HepG2 (cell line): ENCODE data around the gene S100A13. TPM values are rescaled to one million over a fixed set of nuclear protein-coding genes. Genes with fewer than 3 reads are reported as not detected.

Source experiments
- BRCA1 ChIP-seq: sonication (generic); formaldehyde crosslinking; IDR thresholded peaks from 2 replicates; pipeline ENCODE4 v1.4.0; 2020; ENCODE audit warnings: missing genetic modification reagents
- GATAD2A ChIP-seq: IDR thresholded peaks from 2 replicates; pipeline ENCODE4 v1.6.1; 2016
- KDM5A ChIP-seq: fragments of 200-600 bp; sonication (generic); IDR thresholded peaks from 2 replicates; pipeline ENCODE4 v1.7.0; 2018; ENCODE audit warnings: antibody characterized with exemption, mild to moderate bottlenecking, low read length, borderline replicate concordance
- KMT2A ChIP-seq: sonication (generic); formaldehyde crosslinking; IDR thresholded peaks from 2 replicates; pipeline ENCODE4 v1.4.0; 2020; ENCODE audit warnings: missing genetic modification reagents
- KMT2B ChIP-seq: IDR thresholded peaks from 2 replicates; pipeline ENCODE4 v1.6.1; 2016; ENCODE audit warnings: missing genetic modification reagents, missing compliant biosample characterization
- MTA1 ChIP-seq: sonication (generic); formaldehyde crosslinking; IDR thresholded peaks from 2 replicates; pipeline ENCODE4 v1.4.0; 2020; ENCODE audit warnings: missing genetic modification reagents, mild to moderate bottlenecking, borderline replicate concordance
- SOX5 ChIP-seq: IDR thresholded peaks from 2 replicates; pipeline ENCODE4 v1.6.1; 2016; ENCODE audit warnings: borderline replicate concordance
- SP5 ChIP-seq: IDR thresholded peaks from 2 replicates; pipeline ENCODE4 v1.6.1; 2016; ENCODE audit warnings: low read depth, borderline replicate concordance
- ZFP37 ChIP-seq: sonication (generic); formaldehyde crosslinking; IDR thresholded peaks from 2 replicates; pipeline ENCODE4 v1.4.0; 2020; ENCODE audit warnings: missing genetic modification reagents, borderline replicate concordance
- ZKSCAN1 ChIP-seq: fragments of 150-350 bp; IDR thresholded peaks from 2 replicates; pipeline ENCODE4 v1.6.1; 2014; ENCODE audit warnings: low read length
- ZNF335 ChIP-seq: sonication (generic); formaldehyde crosslinking; IDR thresholded peaks from 2 replicates; pipeline ENCODE4 v1.4.0; 2020; ENCODE audit warnings: missing genetic modification reagents
- ZNF354B ChIP-seq: sonication (generic); formaldehyde crosslinking; IDR thresholded peaks from 2 replicates; pipeline ENCODE4 v1.8.0; 2022; ENCODE audit warnings: mild to moderate bottlenecking, missing genetic modification reagents
- polyA plus RNA-seq, 8 experiments: library from polyadenylated mRNA; depleted of rRNA in 3 of 8; stranded (reverse) in 7 of 8; unstranded in 1 of 8; fragments of >200 nt; fragmentation: Illumina TruSeq in 4 of 8; extraction: Trizol in 4 of 8; gene quantifications; 2 replicates each; pipeline versions ENCODE4 v1.2.1 to v1.2.3, GENCODE V29; 2011 to 2016; ENCODE audit warnings: low read depth in 4 of 8, missing spikeins in 1 of 8, mixed read lengths in 1 of 8; ENCODE audit not compliant: insufficient read depth in 1 of 8
- total RNA-seq, 5 experiments: library from RNA; depleted of rRNA; stranded (reverse); fragments of >200 nt; fragmentation: Illumina TruSeq; extraction: Trizol; gene quantifications; 2 replicates each; pipeline ENCODE4 v1.2.3, GENCODE V29; 2016; ENCODE audit warnings: low read depth in 1 of 5
- TF ChIP-seq, protein P1 (sequence below): sonication (generic); formaldehyde crosslinking; IDR thresholded peaks from 2 replicates; pipeline ENCODE4 v1.5.1; 2020; ENCODE audit warnings: missing genetic modification reagents, mild to moderate bottlenecking, borderline replicate concordance
- TF ChIP-seq, protein P2 (sequence below): sonication (generic); formaldehyde crosslinking; IDR thresholded peaks from 2 replicates; pipeline ENCODE4 v1.4.0; 2020; ENCODE audit warnings: missing genetic modification reagents, borderline replicate concordance
- TF ChIP-seq, protein P3 (sequence below): fragments of 450-650 bp; IDR thresholded peaks from 2 replicates; pipeline ENCODE4 v1.6.1; 2016
- TF ChIP-seq, protein P4 (sequence below), 2 experiments: sonication (generic) in 1 of 2; formaldehyde crosslinking in 1 of 2; IDR thresholded peaks; 2 replicates each; pipeline versions ENCODE4 v1.6.1 to v1.9.0; 2014 to 2022; ENCODE audit warnings: antibody characterized with exemption in 1 of 2, borderline replicate concordance in 1 of 2, inconsistent platforms in 1 of 2, low read depth in 1 of 2, missing genetic modification reagents in 1 of 2
- TF ChIP-seq, protein P5 (sequence below): sonication (generic); formaldehyde crosslinking; IDR thresholded peaks from 2 replicates; pipeline ENCODE4 v1.4.0; 2020; ENCODE audit warnings: missing genetic modification reagents, borderline replicate concordance

Gene S100A13
- total and polyA plus RNA-seq, 2 of the 13 experiments (the other 11 are each of a cell fraction or from before 2014, with no cell fraction given): 89.5 to 172 TPM

DNA sequence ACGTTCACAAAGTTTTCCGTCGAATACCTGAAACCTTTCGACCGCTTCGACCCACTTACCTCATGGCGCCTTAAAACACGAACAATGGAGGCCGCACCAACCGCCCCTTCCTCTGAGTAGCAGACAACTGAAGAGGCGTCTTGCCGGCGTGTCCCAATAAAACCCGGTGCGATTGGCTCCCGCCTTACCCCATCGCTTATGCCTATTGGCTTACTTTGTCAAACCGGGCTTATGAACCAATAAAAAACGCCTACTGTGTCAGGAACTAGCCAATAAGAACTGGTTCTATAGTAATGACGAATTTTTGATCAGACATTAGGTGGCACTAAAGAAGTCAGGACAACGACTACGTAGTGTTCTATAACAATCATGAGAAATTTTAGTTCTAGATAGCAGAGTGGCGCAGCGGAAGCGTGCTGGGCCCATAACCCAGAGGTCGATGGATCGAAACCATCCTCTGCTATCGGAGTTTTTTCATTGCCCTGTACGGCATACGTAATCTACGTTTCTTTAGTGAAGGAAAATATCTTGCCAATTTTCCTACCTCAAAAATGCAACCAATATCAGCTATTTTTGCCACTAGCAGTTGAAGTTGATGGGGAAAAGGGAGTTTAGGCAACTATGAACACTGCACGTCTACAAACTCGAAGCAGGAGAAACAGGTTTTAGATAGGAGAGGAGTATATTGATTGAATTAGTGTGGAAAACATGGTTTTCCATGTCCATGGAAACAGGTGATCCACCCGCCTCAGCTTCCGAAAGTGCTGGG is 43.7 kb upstream of the S100A13 start, which contains the start of gene ILF2 (continued):
- TF ChIP-seq BRCA1 (CRISPR knock-in tag): no peak
- no peak for TF ChIP-seq MTA1
- TF ChIP-seq, protein P1, sequence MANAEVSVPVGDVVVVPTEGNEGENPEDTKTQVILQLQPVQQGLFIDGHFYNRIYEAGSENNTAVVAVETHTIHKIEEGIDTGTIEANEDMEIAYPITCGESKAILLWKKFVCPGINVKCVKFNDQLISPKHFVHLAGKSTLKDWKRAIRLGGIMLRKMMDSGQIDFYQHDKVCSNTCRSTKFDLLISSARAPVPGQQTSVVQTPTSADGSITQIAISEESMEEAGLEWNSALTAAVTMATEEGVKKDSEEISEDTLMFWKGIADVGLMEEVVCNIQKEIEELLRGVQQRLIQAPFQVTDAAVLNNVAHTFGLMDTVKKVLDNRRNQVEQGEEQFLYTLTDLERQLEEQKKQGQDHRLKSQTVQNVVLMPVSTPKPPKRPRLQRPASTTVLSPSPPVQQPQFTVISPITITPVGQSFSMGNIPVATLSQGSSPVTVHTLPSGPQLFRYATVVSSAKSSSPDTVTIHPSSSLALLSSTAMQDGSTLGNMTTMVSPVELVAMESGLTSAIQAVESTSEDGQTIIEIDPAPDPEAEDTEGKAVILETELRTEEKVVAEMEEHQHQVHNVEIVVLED (CRISPR knock-in tag): peak; percentile 74
- no peak; the same call in 1 of the 2 replicates for TF ChIP-seq SOX5
- TF ChIP-seq ZNF354B (CRISPR knock-in tag): no peak
- TF ChIP-seq, protein P2, sequence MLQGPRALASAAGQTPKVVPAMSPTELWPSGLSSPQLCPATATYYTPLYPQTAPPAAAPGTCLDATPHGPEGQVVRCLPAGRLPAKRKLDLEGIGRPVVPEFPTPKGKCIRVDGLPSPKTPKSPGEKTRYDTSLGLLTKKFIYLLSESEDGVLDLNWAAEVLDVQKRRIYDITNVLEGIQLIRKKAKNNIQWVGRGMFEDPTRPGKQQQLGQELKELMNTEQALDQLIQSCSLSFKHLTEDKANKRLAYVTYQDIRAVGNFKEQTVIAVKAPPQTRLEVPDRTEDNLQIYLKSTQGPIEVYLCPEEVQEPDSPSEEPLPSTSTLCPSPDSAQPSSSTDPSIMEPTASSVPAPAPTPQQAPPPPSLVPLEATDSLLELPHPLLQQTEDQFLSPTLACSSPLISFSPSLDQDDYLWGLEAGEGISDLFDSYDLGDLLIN (CRISPR knock-in tag): no peak
- TF ChIP-seq ZKSCAN1: peak; percentile 69
- TF ChIP-seq KMT2A (CRISPR knock-in tag): 0 out of 2 replicates have a peak, but pooled peaks have one; percentile 4
- TF ChIP-seq SP5 (CRISPR knock-in tag): no peak
- TF ChIP-seq, protein P3, sequence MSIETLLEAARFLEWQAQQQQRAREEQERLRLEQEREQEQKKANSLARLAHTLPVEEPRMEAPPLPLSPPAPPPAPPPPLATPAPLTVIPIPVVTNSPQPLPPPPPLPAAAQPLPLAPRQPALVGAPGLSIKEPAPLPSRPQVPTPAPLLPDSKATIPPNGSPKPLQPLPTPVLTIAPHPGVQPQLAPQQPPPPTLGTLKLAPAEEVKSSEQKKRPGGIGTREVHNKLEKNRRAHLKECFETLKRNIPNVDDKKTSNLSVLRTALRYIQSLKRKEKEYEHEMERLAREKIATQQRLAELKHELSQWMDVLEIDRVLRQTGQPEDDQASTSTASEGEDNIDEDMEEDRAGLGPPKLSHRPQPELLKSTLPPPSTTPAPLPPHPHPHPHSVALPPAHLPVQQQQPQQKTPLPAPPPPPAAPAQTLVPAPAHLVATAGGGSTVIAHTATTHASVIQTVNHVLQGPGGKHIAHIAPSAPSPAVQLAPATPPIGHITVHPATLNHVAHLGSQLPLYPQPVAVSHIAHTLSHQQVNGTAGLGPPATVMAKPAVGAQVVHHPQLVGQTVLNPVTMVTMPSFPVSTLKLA: no peak
- 0 out of 2 replicates have a peak, but pooled peaks have one; percentile 25 for TF ChIP-seq ZNF335
- TF ChIP-seq, protein P4, sequence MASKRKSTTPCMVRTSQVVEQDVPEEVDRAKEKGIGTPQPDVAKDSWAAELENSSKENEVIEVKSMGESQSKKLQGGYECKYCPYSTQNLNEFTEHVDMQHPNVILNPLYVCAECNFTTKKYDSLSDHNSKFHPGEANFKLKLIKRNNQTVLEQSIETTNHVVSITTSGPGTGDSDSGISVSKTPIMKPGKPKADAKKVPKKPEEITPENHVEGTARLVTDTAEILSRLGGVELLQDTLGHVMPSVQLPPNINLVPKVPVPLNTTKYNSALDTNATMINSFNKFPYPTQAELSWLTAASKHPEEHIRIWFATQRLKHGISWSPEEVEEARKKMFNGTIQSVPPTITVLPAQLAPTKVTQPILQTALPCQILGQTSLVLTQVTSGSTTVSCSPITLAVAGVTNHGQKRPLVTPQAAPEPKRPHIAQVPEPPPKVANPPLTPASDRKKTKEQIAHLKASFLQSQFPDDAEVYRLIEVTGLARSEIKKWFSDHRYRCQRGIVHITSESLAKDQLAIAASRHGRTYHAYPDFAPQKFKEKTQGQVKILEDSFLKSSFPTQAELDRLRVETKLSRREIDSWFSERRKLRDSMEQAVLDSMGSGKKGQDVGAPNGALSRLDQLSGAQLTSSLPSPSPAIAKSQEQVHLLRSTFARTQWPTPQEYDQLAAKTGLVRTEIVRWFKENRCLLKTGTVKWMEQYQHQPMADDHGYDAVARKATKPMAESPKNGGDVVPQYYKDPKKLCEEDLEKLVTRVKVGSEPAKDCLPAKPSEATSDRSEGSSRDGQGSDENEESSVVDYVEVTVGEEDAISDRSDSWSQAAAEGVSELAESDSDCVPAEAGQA (IDR thresholded peaks at IDR 0.05; ENCODE audit: low read depth): no peak
- TF ChIP-seq, protein P4 (CRISPR knock-in tag; IDR thresholded peaks at IDR 0.05; ENCODE audit: borderline replicate concordance): no peak
- TF ChIP-seq, protein P5, sequence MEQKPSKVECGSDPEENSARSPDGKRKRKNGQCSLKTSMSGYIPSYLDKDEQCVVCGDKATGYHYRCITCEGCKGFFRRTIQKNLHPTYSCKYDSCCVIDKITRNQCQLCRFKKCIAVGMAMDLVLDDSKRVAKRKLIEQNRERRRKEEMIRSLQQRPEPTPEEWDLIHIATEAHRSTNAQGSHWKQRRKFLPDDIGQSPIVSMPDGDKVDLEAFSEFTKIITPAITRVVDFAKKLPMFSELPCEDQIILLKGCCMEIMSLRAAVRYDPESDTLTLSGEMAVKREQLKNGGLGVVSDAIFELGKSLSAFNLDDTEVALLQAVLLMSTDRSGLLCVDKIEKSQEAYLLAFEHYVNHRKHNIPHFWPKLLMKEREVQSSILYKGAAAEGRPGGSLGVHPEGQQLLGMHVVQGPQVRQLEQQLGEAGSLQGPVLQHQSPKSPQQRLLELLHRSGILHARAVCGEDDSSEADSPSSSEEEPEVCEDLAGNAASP (CRISPR knock-in tag): peak; percentile 38; the same call in 1 of the 2 replicates
- no peak for TF ChIP-seq ZFP37 (CRISPR knock-in tag)
- TF ChIP-seq KDM5A: peak; percentile 96
- peak; percentile 73 for TF ChIP-seq KMT2B (CRISPR knock-in tag)
- TF ChIP-seq GATAD2A (CRISPR knock-in tag): peak; percentile 78
